GM12878 (cell line): Measurements from ENCODE around the gene MYH6. TPM values are rescaled to one million over a fixed set of nuclear protein-coding genes. Genes with fewer than 3 reads are reported as not detected.
A peak's percentile ranks its signal among the peaks of the same experiment; 100 is the strongest.
"Not testable (repeated sequence)": the region's sequence is repeated elsewhere in the genome, so short reads cannot be mapped to it uniquely, and the experiment has no call there.

Experiments
- ATAC-seq: fragments of 200-7000 bp; cut with Tn5 transposase; 3 replicates; pipeline ENCODE4 v1.9.1; 2020; ENCODE audit warnings: mild to moderate bottlenecking, moderate library complexity
- BruUV-seq: library from RNA; stranded (reverse); fragments of 400-500 nt; replicated peaks from 2 replicates; lab custom pipeline; 2021; lab: Mats Ljungman, UMichigan
- CTCF ChIA-PET: fragments of 300-600 bp; sonication (Branson Sonifier 250); formaldehyde crosslinking; extraction: SDS; loops from one replicate; lab custom pipeline; 2021; ENCODE audit warnings: inconsistent platforms; lab: Yijun Ruan, JAX
- POLR2A ChIA-PET: fragments of 350-600 bp; formaldehyde crosslinking; extraction: SDS; loops from one replicate; lab custom pipeline; 2021; ENCODE audit warnings: inconsistent platforms; lab: Charles Lee
- RAD21 ChIA-PET: fragments of 300-600 bp; sonication (Branson Sonifier 250); formaldehyde crosslinking; loops from one replicate; lab custom pipeline; 2023; ENCODE audit warnings: antibody characterized with exemption; ENCODE audit not compliant: unreplicated experiment; lab: Charles Lee
- SMC1A ChIA-PET: fragments of 300-600 bp; sonication (Branson Sonifier 250); formaldehyde crosslinking; loops from one replicate; lab custom pipeline; 2023; ENCODE audit not compliant: unreplicated experiment, uncharacterized antibody; lab: Charles Lee
- DNase-seq: peaks from one replicate; pipeline ENCODE4 v3.0.0-alpha.2; 2011; ENCODE audit warnings: low read depth, low spot score
- FAIRE-seq: peaks from 3 replicates; lab custom pipeline; 2011; peaks lifted over from hg19 to GRCh38; lab: Jason Lieb, UNC
- H2AFZ ChIP-seq: 2 replicates; pipeline ENCODE4 v1.6.0; 2011; ENCODE audit warnings: low read depth, low read length, control low read depth; ENCODE audit not compliant: control insufficient read depth
- H3K27ac ChIP-seq: 2 replicates; pipeline ENCODE4 v1.5.1; 2011; ENCODE audit warnings: control low read depth; ENCODE audit not compliant: control insufficient read depth, insufficient read depth
- H3K27me3 ChIP-seq, 2 experiments: replicated peaks in 1 of 2; 2 replicates each; pipeline versions ENCODE4 v1.6.0 to v1.6.1; 2011; ENCODE audit warnings: low read length in 1 of 2; ENCODE audit not compliant: control insufficient read depth in 2 of 2, insufficient read depth in 2 of 2
- H3K36me3 ChIP-seq, 2 experiments: 2 replicates each; pipeline ENCODE4 v1.5.1; 2011; ENCODE audit warnings: low read length in 1 of 2; ENCODE audit not compliant: control insufficient read depth in 2 of 2, insufficient read depth in 2 of 2
- H3K4me1 ChIP-seq: 2 replicates; pipeline ENCODE4 v1.6.1; 2011; ENCODE audit warnings: mild to moderate bottlenecking, low read length, moderate library complexity, mixed read lengths; ENCODE audit not compliant: control insufficient read depth, insufficient read depth
- H3K4me2 ChIP-seq: 2 replicates; pipeline ENCODE4 v1.6.0; 2011; ENCODE audit warnings: control low read depth; ENCODE audit not compliant: control insufficient read depth, insufficient read depth
- H3K4me3 ChIP-seq: fragments of 200-600 bp; sonication (generic); 2 replicates; pipeline ENCODE4 v1.5.1; 2016
- H3K79me2 ChIP-seq: 2 replicates; pipeline ENCODE4 v1.6.0; 2011; ENCODE audit warnings: low read length; ENCODE audit not compliant: control insufficient read depth, insufficient read depth
- H3K9ac ChIP-seq: 2 replicates; pipeline ENCODE4 v1.8.0; 2011; ENCODE audit warnings: low read length, control low read depth, mixed read lengths; ENCODE audit not compliant: control insufficient read depth, insufficient read depth
- H3K9me3 ChIP-seq: replicated peaks from 3 replicates; pipeline ENCODE4 v1.5.1; 2011; ENCODE audit warnings: mild to moderate bottlenecking, low read length; ENCODE audit not compliant: control insufficient read depth, insufficient read depth
- H4K20me1 ChIP-seq: 2 replicates; pipeline ENCODE4 v1.6.0; 2011; ENCODE audit not compliant: control insufficient read depth, insufficient read depth
- E4F1 ChIP-seq: fragments of 450-650 bp; IDR thresholded peaks from 2 replicates; pipeline ENCODE4 v1.6.1; 2018; ENCODE audit warnings: borderline replicate concordance, mild to moderate bottlenecking; ENCODE audit not compliant: partially characterized antibody
- EGR1 ChIP-seq, 2 experiments: IDR thresholded peaks; 1 replicate in 1 of 2; 2 replicates in 1 of 2; pipeline ENCODE4 v1.6.1; 2011 to 2012; ENCODE audit warnings: low read depth in 2 of 2, low read length in 2 of 2, borderline replicate concordance in 1 of 2, mild to moderate bottlenecking in 1 of 2, moderate library complexity in 1 of 2
- ELK1 ChIP-seq: IDR thresholded peaks from 2 replicates; pipeline ENCODE4 v1.6.1; 2012; ENCODE audit warnings: low read depth, low read length, improper control_type of control experiment
- IKZF2 ChIP-seq, 2 experiments: fragments of 450-650 bp; IDR thresholded peaks; 2 replicates each; pipeline ENCODE4 v1.6.1; 2017; ENCODE audit warnings: mild to moderate bottlenecking in 2 of 2, moderate library complexity in 2 of 2
- NFYA ChIP-seq: IDR thresholded peaks from 2 replicates; pipeline ENCODE4 v1.6.1; 2011; ENCODE audit warnings: low read depth, mild to moderate bottlenecking, low read length, improper control_type of control experiment, borderline replicate concordance
- ZBTB40 ChIP-seq: fragments of 450-650 bp; IDR thresholded peaks from 2 replicates; pipeline ENCODE4 v1.6.1; 2016; ENCODE audit warnings: mild to moderate bottlenecking, moderate library complexity, borderline replicate concordance
- WGBS: methylation state at CpG from one replicate; pipeline ENCODE4 v1.1.6; 2016; ENCODE audit warnings: low lambda C conversion rate; ENCODE audit not compliant: insufficient replicate concordance, insufficient coverage; ENCODE audit errors: missing lambda C conversion rate; 5-methylcytosine and 5-hydroxymethylcytosine counted together
- in situ Hi-C: fragments of 300-500 bp; cut with MboI; formaldehyde crosslinking; loops from 9 replicates; pipeline ENCODE4 v1.14.3; 2018; ENCODE audit warnings: mixed read lengths
- intact Hi-C: fragments of 100-400 bp; cut with micrococcal nuclease; formaldehyde crosslinking; loops from one replicate; pipeline ENCODE4 v1.14.2; 2022; ENCODE audit not compliant: unreplicated experiment
- polyA plus RNA-seq, 11 experiments: library from polyadenylated mRNA; depleted of rRNA in 4 of 11; unstranded in 6 of 11; stranded (reverse) in 5 of 11; fragments of >200 nt; fragmentation: Nextera tagmentation in 4 of 11; fragmentation: Illumina TruSeq in 1 of 11; extraction: Ambion mirVana in 4 of 11; extraction: Trizol in 1 of 11; gene quantifications; 1 replicate in 1 of 11; 2 replicates in 10 of 11; pipeline versions ENCODE4 v1.2.1 to v1.2.3, GENCODE V29; 2011 to 2016; ENCODE audit warnings: inconsistent platforms in 2 of 11, missing spikeins in 2 of 11, low read depth in 1 of 11
- total RNA-seq, 4 experiments: library from RNA; depleted of rRNA in 3 of 4; stranded (reverse); fragments of >200 nt in 3 of 4; fragmentation: Illumina TruSeq in 1 of 4; extraction: Trizol in 1 of 4; gene quantifications; 2 replicates each; pipeline versions ENCODE4 v1.2.1 to v1.2.3, GENCODE V29; 2013 to 2021
- TF ChIP-seq, protein P1 (sequence below): IDR thresholded peaks from 2 replicates; pipeline ENCODE4 v1.6.1; 2012; ENCODE audit warnings: low read depth, low read length, improper control_type of control experiment

The MYH6 gene
- total and polyA plus RNA-seq, 10 of the 15 experiments (the other 5 are each of a cell fraction or from before 2014, with no cell fraction given): 0.01 to 0.84 (median 0.05) TPM; not detected in 7

GRCh38 chr14:23419646-23420045 lies 11.6 kb upstream of the MYH6 start:
- intact Hi-C loops, SMC1A ChIA-PET, H3K4me1 ChIP-seq, H3K27ac ChIP-seq, DNase-seq, BruUV-seq, H4K20me1 ChIP-seq, H3K36me3 ChIP-seq, RAD21 ChIA-PET, H3K4me3 ChIP-seq, H3K9ac ChIP-seq, H3K9me3 ChIP-seq, in situ Hi-C loops, POLR2A ChIA-PET, FAIRE-seq, H3K79me2 ChIP-seq, H3K4me2 ChIP-seq, ATAC-seq, H3K27me3 ChIP-seq, H2AFZ ChIP-seq: not testable (repeated sequence)
- peak; percentile 35 for TF ChIP-seq E4F1
- CTCF ChIA-PET: interaction anchor here (1.3 kb wide), 1 partner anchor 17 kb away, joined by 3 read pairs; no protein-coding TSS in a partner anchor
- 0% methylated on average over 2 of the region's 17 CpGs for WGBS

GRCh38 chr14:23418021-23418420 lies 9.9 kb upstream of the MYH6 start:
- Histone ChIP-seq H3K4me2 (no peak overlapping the region), H3K9ac (no peak overlapping the region), H3K4me3 (no peak overlapping the region), H3K9me3 (no peaks in the 10 kb centered on the region), H4K20me1 (no peaks in the 10 kb centered on the region), H2AFZ (no peak overlapping the region), H3K4me1 (no peaks in the 10 kb centered on the region), H3K27me3 (no peaks in the 10 kb centered on the region; a peak in 2 of 4 replicates), H3K27ac (no peak overlapping the region), H3K79me2 (no peaks in the 10 kb centered on the region), H3K36me3 (no peaks in the 10 kb centered on the region)
- ChIA-PET RAD21 (no interaction called here), CTCF (no interaction called here), POLR2A (no interaction called here), SMC1A (no interaction called here)
- in situ Hi-C loops (no loop called here), intact Hi-C loops (no loop called here)
- WGBS: 43% methylated on average over 21 of the region's 21 CpGs
- ATAC-seq (no peak), FAIRE-seq (no peak), DNase-seq (no peak)
- BruUV-seq: no TSS peak
- TF ChIP-seq NFYA: no peak
- no peak for TF ChIP-seq IKZF2 (IDR thresholded peaks at IDR 0.05)
- no peak for TF ChIP-seq ZBTB40
- TF ChIP-seq ELK1: no peak
- TF ChIP-seq, protein P1, sequence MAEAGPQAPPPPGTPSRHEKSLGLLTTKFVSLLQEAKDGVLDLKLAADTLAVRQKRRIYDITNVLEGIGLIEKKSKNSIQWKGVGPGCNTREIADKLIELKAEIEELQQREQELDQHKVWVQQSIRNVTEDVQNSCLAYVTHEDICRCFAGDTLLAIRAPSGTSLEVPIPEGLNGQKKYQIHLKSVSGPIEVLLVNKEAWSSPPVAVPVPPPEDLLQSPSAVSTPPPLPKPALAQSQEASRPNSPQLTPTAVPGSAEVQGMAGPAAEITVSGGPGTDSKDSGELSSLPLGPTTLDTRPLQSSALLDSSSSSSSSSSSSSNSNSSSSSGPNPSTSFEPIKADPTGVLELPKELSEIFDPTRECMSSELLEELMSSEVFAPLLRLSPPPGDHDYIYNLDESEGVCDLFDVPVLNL: no peak
- no peak for TF ChIP-seq EGR1 (IDR thresholded peaks at IDR 0.05; ENCODE audit: borderline replicate concordance in 1 of 2, low read depth in 2 of 2, low read length in 2 of 2)
